H1 (cell line): Measurements from ENCODE around the gene MAPK8IP1. TPM values are rescaled to one million over a fixed set of nuclear protein-coding genes. Genes with fewer than 3 reads are reported as not detected.

ENCODE experiments used
- ASH2L ChIP-seq: fragments of 200-600, 300-600 bp; sonication (generic); IDR thresholded peaks from one replicate; pipeline ENCODE4 v1.7.1; 2017; ENCODE audit warnings: low read length
- BCL11A ChIP-seq, 2 experiments: IDR thresholded peaks; one replicate each; pipeline ENCODE4 v1.6.1; 2011; ENCODE audit warnings: low read depth in 2 of 2, low read length in 2 of 2, mild to moderate bottlenecking in 2 of 2
- CHD2 ChIP-seq: IDR thresholded peaks from 2 replicates; pipeline ENCODE4 v1.6.1; 2012; ENCODE audit warnings: low read length, improper control_type of control experiment
- EP300 ChIP-seq, 2 experiments: IDR thresholded peaks; 1 replicate in 1 of 2; 2 replicates in 1 of 2; pipeline ENCODE4 v1.6.1; 2011 to 2012; ENCODE audit warnings: low read depth in 2 of 2, low read length in 2 of 2, mild to moderate bottlenecking in 2 of 2, borderline replicate concordance in 1 of 2, inconsistent platforms in 1 of 2, moderate library complexity in 1 of 2
- HDAC2 ChIP-seq, 2 experiments: fragments of 300-600 bp in 1 of 2; sonication (generic) in 1 of 2; IDR thresholded peaks; 2 replicates each; pipeline ENCODE4 v1.6.1; 2011 to 2012; ENCODE audit warnings: low read depth in 2 of 2, low read length in 2 of 2, mild to moderate bottlenecking in 2 of 2, moderate library complexity in 2 of 2, borderline replicate concordance in 1 of 2, inconsistent platforms in 1 of 2
- KDM4A ChIP-seq: IDR thresholded peaks from one replicate; pipeline ENCODE4 v1.7.1; 2012; ENCODE audit warnings: low read depth, mild to moderate bottlenecking, moderate library complexity, low read length, inconsistent platforms; ENCODE audit not compliant: severe bottlenecking
- KDM5A ChIP-seq: fragments of 200-600 bp; IDR thresholded peaks from 2 replicates; pipeline ENCODE4 v1.7.1; 2012; ENCODE audit warnings: mild to moderate bottlenecking, low read length, inconsistent platforms, mixed read lengths
- MAX ChIP-seq: IDR thresholded peaks from 2 replicates; pipeline ENCODE4 v1.6.1; 2012; ENCODE audit warnings: inconsistent platforms
- POLR2A ChIP-seq, 2 experiments: IDR thresholded peaks; 1 replicate in 1 of 2; 2 replicates in 1 of 2; pipeline ENCODE4 v1.6.1; 2011; ENCODE audit warnings: low read depth in 2 of 2, low read length in 2 of 2, mild to moderate bottlenecking in 2 of 2; ENCODE audit errors: control extremely low read depth in 1 of 2
- POLR2AphosphoS5 ChIP-seq: IDR thresholded peaks from 2 replicates; pipeline ENCODE4 v1.6.1; 2011; ENCODE audit warnings: low read depth, low read length
- RFX5 ChIP-seq: IDR thresholded peaks from 2 replicates; pipeline ENCODE4 v1.6.1; 2011; ENCODE audit warnings: low read depth, low read length, improper control_type of control experiment, borderline replicate concordance
- SIN3A ChIP-seq, 2 experiments: IDR thresholded peaks in 1 of 2; conservative IDR thresholded peaks in 1 of 2; 2 replicates each; pipeline ENCODE4 v1.6.1; 2011 to 2012; ENCODE audit warnings: low read length in 2 of 2, improper control_type of control experiment in 1 of 2, low read depth in 1 of 2, mild to moderate bottlenecking in 1 of 2
- SP1 ChIP-seq: IDR thresholded peaks from 2 replicates; pipeline ENCODE4 v1.6.1; 2011; ENCODE audit warnings: low read depth, low read length
- TAF7 ChIP-seq: optimal IDR thresholded peaks from 2 replicates; pipeline ENCODE3; 2011; ENCODE audit warnings: low read depth, mild to moderate bottlenecking, inconsistent platforms, low read length, moderate library complexity, borderline replicate concordance
- TCF12 ChIP-seq: IDR thresholded peaks from 2 replicates; pipeline ENCODE4 v1.6.1; 2011; ENCODE audit warnings: low read depth, mild to moderate bottlenecking, low read length
- TEAD4 ChIP-seq: IDR thresholded peaks from 2 replicates; pipeline ENCODE4 v1.6.1; 2012; ENCODE audit warnings: low read depth, low read length, inconsistent platforms, mixed read lengths
- YY1 ChIP-seq: IDR thresholded peaks from 2 replicates; pipeline ENCODE4 v1.6.1; 2011; ENCODE audit warnings: low read depth, mild to moderate bottlenecking, low read length
- polyA plus RNA-seq, 7 experiments: library from polyadenylated mRNA; depleted of rRNA in 3 of 7; stranded (reverse) in 5 of 7; unstranded in 2 of 7; fragments of >200 nt in 5 of 7; fragments of 200-250 nt in 2 of 7; gene quantifications; 1 replicate in 5 of 7; 2 replicates in 1 of 7; 4 replicates in 1 of 7; pipeline versions ENCODE4 v1.2.1 to v1.2.3, GENCODE V29; 2011 to 2013; ENCODE audit warnings: missing spikeins in 2 of 7, mixed read lengths in 2 of 7
- total RNA-seq: library from RNA; stranded (reverse); fragmentation: NEBNext Ultra II Directional; extraction: Animal tissue kit (Norgen Biotek cat#: 25700); gene quantifications from 2 replicates; pipeline ENCODE4 v1.2.1, GENCODE V29; 2021

MAPK8IP1 gene
- total and polyA plus RNA-seq, 2 of the 8 experiments (the other 6 are each of a cell fraction or from before 2014, with no cell fraction given), result 32.4 to 40.1 TPM

GRCh38 chr11:45921561-45922424 lies 36.3 kb downstream of the MAPK8IP1 start (continued):
- peak in 1 of 2 experiments; percentile 70; a peak in 1 of 3 replicates for TF ChIP-seq EP300 (IDR thresholded peaks at IDR 0.05; ENCODE audit: borderline replicate concordance in 1 of 2, low read depth in 2 of 2, low read length in 2 of 2)
- peak; percentile 74 for TF ChIP-seq TAF7
- peak; percentile 54; the same call in 1 of the 2 replicates for TF ChIP-seq SP1
- 0 out of 2 replicates have a peak, but pooled peaks have one; percentile 6 for TF ChIP-seq YY1
- TF ChIP-seq POLR2AphosphoS5, result peak; percentile 54; the same call in 1 of the 2 replicates
- peak; percentile 20 for TF ChIP-seq KDM4A
- peak in 1 of 2 experiments; percentile 88; a peak in 2 of 3 replicates for TF ChIP-seq POLR2A (IDR thresholded peaks at IDR 0.05; ENCODE audit: control extremely low read depth in 1 of 2, low read depth in 2 of 2, low read length in 2 of 2)
- no peak for TF ChIP-seq RFX5
- TF ChIP-seq BCL11A (IDR thresholded peaks at IDR 0.05; ENCODE audit: low read depth in 2 of 2, low read length in 2 of 2), result no peak
- peak in 1 of 2 experiments; percentile 19; a peak in 1 of 4 replicates for TF ChIP-seq SIN3A (conservative IDR thresholded peaks at IDR 0.05 in 1 of 2, IDR thresholded peaks at IDR 0.05 in 1 of 2; ENCODE audit: low read depth in 1 of 2, low read length in 2 of 2)
- peak; percentile 88 for TF ChIP-seq MAX
- TF ChIP-seq TCF12, result peak; percentile 97
- TF ChIP-seq HDAC2 (IDR thresholded peaks at IDR 0.05; ENCODE audit: borderline replicate concordance in 1 of 2, low read depth in 2 of 2, low read length in 2 of 2), result peak; percentile 3 to 14; a peak in 1 of 4 replicates
- no peak for TF ChIP-seq CHD2
- no peak for TF ChIP-seq KDM5A
- peak; percentile 28 for TF ChIP-seq ASH2L
- peak; percentile 95 for TF ChIP-seq TEAD4
